ENCODE measurements around the gene POLR3GL. TPM values are rescaled to one million over a fixed set of nuclear protein-coding genes. Genes with fewer than 3 reads are reported as not detected.
A peak's percentile ranks its signal among the peaks of the same experiment; 100 is the strongest.

POLR3GL gene
- total RNA-seq, 1 experiment from 2014 or later, result 7.9 TPM

GRCh38 chr1:145927063-145927886, 37.2 kb upstream of the POLR3GL start, which contains the start of gene RBM8A:
RBM8A (minus strand) TSS chr1:145927484; CDS start chr1:145927426, 58 bp downstream.
- peak within 1 kb of the TSS; percentile 26 to 63; a peak in 4 of 5 replicates for H3K4me3 Mint-ChIP-seq
- no peaks in the 10 kb centered on the region; a peak in 1 of 5 replicates for H3K9me3 Mint-ChIP-seq
- H3K36me3 Mint-ChIP-seq (ENCODE audit: insufficient read depth in 1 of 3, low read depth in 3 of 3), result peaks cover 2 to 10% (median 9%) of the 10 kb centered on the region in 3 experiments; a peak in 5 of 7 replicates

More at GRCh38 chr1:145927063-145927886, 37.2 kb upstream of the POLR3GL start, which contains the start of gene RBM8A:
- Histone ChIP-seq H4K5ac (ENCODE audit: insufficient read length, low read depth, low read length) (no peak within 1 kb of the TSS), H3K23me2 (ENCODE audit: insufficient read length, low read depth, low read length, poor library complexity, severe bottlenecking) (no peaks in the 10 kb centered on the region), H4K8ac (replicated peaks; ENCODE audit: insufficient read length, low read depth, low read length) (no peak within 1 kb of the TSS), H3K4ac (ENCODE audit: low read depth, low read length) (no peak within 1 kb of the TSS; the same call in 1 of the 2 replicates), H3K56ac (ENCODE audit: insufficient read length, low read depth, low read length) (no peak within 1 kb of the TSS), H4K91ac (ENCODE audit: insufficient read length, low read depth, low read length) (no peak within 1 kb of the TSS), H2AK5ac (ENCODE audit: insufficient read length, low read length) (no peak within 1 kb of the TSS), H4K20me1 (ENCODE audit: control insufficient read depth, insufficient read depth, insufficient read length) (no peaks in the 10 kb centered on the region), H2BK12ac (ENCODE audit: insufficient read length, low read depth, low read length) (no peak within 1 kb of the TSS), H3K27me3 (ENCODE audit: insufficient read depth, low read length) (no peaks in the 10 kb centered on the region), H3K27ac (ENCODE audit: insufficient read length, low read depth, low read length) (peak within 1 kb of the TSS; percentile 54), H3K9me3 (ENCODE audit: control insufficient read depth, low read depth, low read length) (no peaks in the 10 kb centered on the region), H3K79me2 (ENCODE audit: insufficient read depth, low read length) (peaks cover 4% of the 10 kb centered on the region; the same call in 1 of the 2 replicates), H2BK15ac (ENCODE audit: low read depth, low read length) (no peak within 1 kb of the TSS), H3K9ac (ENCODE audit: extremely low read depth, insufficient read length, low read length) (peak within 1 kb of the TSS; percentile 82), H2AFZ (ENCODE audit: low read length) (no peak within 1 kb of the TSS), H2BK5ac (ENCODE audit: insufficient read length, low read length) (peak within 1 kb of the TSS; percentile 47), H3K79me1 (ENCODE audit: insufficient read depth, low read depth, low read length, poor library complexity, severe bottlenecking) (no peaks in the 10 kb centered on the region), H3K4me2 (ENCODE audit: insufficient read depth, insufficient read length, low read length) (peak within 1 kb of the TSS; percentile 88), H2BK120ac (ENCODE audit: low read depth, low read length, poor library complexity, severe bottlenecking) (no peak within 1 kb of the TSS), H2BK20ac (ENCODE audit: low read depth, low read length, poor library complexity, severe bottlenecking) (no peak within 1 kb of the TSS), H3K14ac (ENCODE audit: insufficient read depth, low read length) (peak within 1 kb of the TSS; percentile 91; the same call in 1 of the 2 replicates), H3K18ac (ENCODE audit: insufficient read length, low read depth, low read length) (peak within 1 kb of the TSS; percentile 93), H3T11ph (ENCODE audit: low read length) (peak within 1 kb of the TSS; percentile 39), H3K4me1 (ENCODE audit: insufficient read depth, low read length) (peaks cover 4% of the 10 kb centered on the region), H3K23ac (ENCODE audit: insufficient read length, low read depth, low read length) (no peak within 1 kb of the TSS)
- peak within 1 kb of the TSS; percentile 31 to 48 (median 45); a peak in 3 of 7 replicates for H3K27ac Mint-ChIP-seq
- peak; percentile 95 for DNase-seq
- H3K27me3 Mint-ChIP-seq (ENCODE audit: low read depth), result no peaks in the 10 kb centered on the region
- H3K4me1 Mint-ChIP-seq, result peaks cover 5 to 11% of the 10 kb centered on the region in 2 experiments
- no CpG with 5 or more reads among the region's 41 CpGs for WGBS (ENCODE audit: extremely low coverage, insufficient read length, low lambda C conversion rate)
- TF ChIP-seq CTCF (conservative IDR thresholded peaks at IDR 0.05), result peak; percentile 75

All from H9 (cell line).